ENCODE results near the gene RABL2A. TPM values are rescaled to one million over a fixed set of nuclear protein-coding genes. Genes with fewer than 3 reads are reported as not detected.
A peak's percentile ranks its signal among the peaks of the same experiment; 100 is the strongest.

RABL2A gene
- total RNA-seq, 4 donors from 2014 or later: 6.9 to 24.7 (median 20.3) TPM

DNA sequence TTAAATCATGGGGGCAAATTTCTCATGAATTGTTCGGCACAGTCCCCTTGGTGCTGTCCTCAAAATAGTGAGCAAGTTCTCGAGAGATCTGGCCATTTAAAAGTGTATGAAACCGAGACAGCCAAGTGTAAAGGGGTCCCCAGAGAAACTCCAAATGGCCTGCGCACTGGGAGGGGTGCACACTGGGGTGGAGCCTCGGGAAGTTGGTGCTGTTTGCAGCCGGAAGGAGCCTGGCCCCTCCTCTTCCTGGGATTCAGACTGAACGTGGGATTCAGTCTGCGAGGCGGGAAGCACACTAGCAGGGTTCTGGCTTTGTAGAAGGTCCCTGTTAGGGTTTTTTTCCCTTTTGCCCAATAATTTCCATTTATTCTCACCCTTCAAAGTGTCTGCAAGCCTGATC, 48.8 kb downstream of the RABL2A start:
- Histone ChIP-seq H3K36me3 (no peaks in the 10 kb centered on the region), H3K27ac (peak overlapping the region in 1 of 4 donors; percentile 4), H3K4me3 (no peak overlapping the region), H3K27me3 (no peaks in the 10 kb centered on the region), H3K9me3 (no peaks in the 10 kb centered on the region), H3K4me1 (peaks cover 0 to 8% (median 0%) of the 10 kb centered on the region in 4 donors)
- no peak for DNase-seq (ENCODE audit: low spot score in 2 of 2)
- WGBS, 2 donors: 38 to 45% methylated on average over 9 of the region's 9 CpGs
- no peak for TF ChIP-seq POLR2A (IDR thresholded peaks at IDR 0.05)
- TF ChIP-seq EP300 (IDR thresholded peaks at IDR 0.05): no peak
- TF ChIP-seq, protein P1, sequence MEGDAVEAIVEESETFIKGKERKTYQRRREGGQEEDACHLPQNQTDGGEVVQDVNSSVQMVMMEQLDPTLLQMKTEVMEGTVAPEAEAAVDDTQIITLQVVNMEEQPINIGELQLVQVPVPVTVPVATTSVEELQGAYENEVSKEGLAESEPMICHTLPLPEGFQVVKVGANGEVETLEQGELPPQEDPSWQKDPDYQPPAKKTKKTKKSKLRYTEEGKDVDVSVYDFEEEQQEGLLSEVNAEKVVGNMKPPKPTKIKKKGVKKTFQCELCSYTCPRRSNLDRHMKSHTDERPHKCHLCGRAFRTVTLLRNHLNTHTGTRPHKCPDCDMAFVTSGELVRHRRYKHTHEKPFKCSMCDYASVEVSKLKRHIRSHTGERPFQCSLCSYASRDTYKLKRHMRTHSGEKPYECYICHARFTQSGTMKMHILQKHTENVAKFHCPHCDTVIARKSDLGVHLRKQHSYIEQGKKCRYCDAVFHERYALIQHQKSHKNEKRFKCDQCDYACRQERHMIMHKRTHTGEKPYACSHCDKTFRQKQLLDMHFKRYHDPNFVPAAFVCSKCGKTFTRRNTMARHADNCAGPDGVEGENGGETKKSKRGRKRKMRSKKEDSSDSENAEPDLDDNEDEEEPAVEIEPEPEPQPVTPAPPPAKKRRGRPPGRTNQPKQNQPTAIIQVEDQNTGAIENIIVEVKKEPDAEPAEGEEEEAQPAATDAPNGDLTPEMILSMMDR (IDR thresholded peaks at IDR 0.05): no peak

DNA sequence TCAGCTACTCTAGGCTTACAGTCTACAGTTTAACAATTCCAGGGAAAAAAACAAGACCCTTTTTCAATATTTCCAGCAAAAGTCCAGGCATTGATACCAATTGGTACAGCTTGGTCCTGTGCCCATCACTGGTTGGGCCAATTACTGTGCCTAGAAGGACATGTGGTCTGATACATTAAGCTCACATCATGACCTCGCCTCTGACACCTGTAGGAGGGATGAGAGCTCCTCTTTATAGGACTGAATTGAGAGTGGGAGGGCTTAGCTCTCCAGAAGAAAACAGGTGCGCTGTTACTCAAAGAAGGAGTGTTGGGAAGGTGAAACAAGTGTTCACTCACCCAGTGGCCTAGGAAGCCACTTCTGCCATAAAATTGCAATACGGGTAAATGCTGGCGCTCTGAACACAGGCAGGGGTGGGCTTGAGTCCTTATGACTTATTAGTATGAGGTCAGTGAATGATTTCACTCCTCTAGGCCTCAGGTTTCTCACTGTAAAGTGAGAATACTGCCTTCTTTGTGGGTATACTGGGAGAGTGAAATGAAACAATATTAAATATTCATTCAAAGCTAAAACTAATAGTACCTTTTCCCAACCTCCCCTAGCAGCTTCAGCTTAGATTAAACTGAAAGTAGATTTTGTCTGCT, 49.7 kb downstream of the RABL2A start:
- no peak for DNase-seq (ENCODE audit: low spot score in 2 of 2)
- whole genome bisulfite sequencing, 2 donors: 93% methylated on average over 4 of the region's 4 CpGs
- TF ChIP-seq POLR2A (IDR thresholded peaks at IDR 0.05) (no peak), EP300 (IDR thresholded peaks at IDR 0.05) (no peak)
- TF ChIP-seq, protein P1 (IDR thresholded peaks at IDR 0.05): no peak
- peaks cover 0 to 2% (median 0%) of the 10 kb centered on the region in 4 donors for H3K9me3 ChIP-seq
- no peak overlapping the region for H3K4me3 ChIP-seq
- H3K27me3 ChIP-seq: no peaks in the 10 kb centered on the region
- no peaks in the 10 kb centered on the region for H3K36me3 ChIP-seq
- H3K4me1 ChIP-seq: peaks cover 0 to 8% (median 0%) of the 10 kb centered on the region in 4 donors
- no peak overlapping the region for H3K27ac ChIP-seq

DNA sequence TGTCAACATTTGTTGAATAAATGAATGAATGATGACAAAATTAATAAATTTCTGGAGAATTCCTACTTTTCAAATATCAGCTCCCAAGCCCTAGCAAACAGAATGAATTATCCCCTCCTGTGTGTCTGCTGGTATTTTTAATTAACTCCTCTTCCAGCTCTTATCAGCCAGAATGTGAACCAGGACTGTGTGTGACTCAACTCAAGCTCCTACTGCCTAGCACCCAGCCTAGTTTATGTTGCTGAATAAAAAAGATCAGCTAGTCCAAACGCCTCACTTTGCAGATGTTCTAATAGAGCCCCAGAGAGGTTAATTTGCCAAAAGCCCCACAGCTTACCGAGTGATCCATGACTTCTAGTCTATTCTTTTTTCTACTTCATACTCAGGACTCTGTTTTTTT, 50.3 kb downstream of the RABL2A start:
- Histone ChIP-seq H3K4me3 (no peak overlapping the region), H3K27me3 (no peaks in the 10 kb centered on the region), H3K36me3 (no peaks in the 10 kb centered on the region), H3K4me1 (peaks cover 0 to 8% (median 0%) of the 10 kb centered on the region in 4 donors), H3K9me3 (peaks cover 0 to 5% (median 0%) of the 10 kb centered on the region in 4 donors), H3K27ac (no peak overlapping the region)
- no peak for DNase-seq (ENCODE audit: low spot score in 2 of 2)
- TF ChIP-seq POLR2A (IDR thresholded peaks at IDR 0.05) (no peak), EP300 (IDR thresholded peaks at IDR 0.05) (no peak)
- TF ChIP-seq, protein P1 (IDR thresholded peaks at IDR 0.05): no peak
- 66 to 72% methylated on average over 2 of the region's 2 CpGs for WGBS, 2 donors

DNA sequence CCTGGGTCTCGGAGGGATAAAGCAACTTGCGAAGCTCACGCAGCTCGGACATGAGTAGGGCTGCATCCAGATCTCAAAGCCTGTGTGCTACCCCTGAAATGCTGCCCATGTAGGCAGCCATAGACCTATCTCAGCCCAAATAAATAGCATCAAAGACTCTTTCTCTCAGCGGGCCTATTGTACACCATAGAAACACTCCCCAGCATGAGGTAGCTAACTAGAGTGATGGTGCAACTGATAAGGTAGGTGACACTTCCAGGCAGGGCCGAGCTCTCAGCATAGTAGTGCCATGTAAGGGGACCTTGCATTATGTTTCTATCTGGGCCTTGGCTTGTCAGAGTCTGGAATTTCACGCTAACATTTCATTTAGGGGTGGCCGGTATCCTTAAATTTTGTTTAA, 52.4 kb downstream of the RABL2A start:
- 79 to 85% methylated on average over 8 of the region's 8 CpGs for WGBS, 2 donors
- no peaks in the 10 kb centered on the region for H3K36me3 ChIP-seq

DNA sequence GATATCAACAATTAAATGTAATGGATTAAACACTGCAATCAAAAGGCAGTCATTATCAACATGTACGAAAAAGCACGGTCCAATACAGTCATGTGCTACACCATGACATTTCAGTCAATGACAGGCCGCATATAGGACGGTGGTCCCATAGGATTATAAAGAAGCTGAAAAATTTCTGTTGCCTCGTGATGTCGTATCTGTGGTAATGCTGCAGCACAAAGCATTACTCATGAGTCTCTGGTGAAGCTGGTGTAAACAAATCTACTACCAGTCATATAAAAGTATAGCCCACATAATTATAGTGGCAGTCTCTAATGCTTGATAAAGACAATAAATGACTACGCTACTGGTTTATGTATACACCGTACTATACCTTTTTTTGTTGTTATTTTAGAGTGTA, 58.4 kb downstream of the RABL2A start:
- WGBS, 2 donors: 84 to 85% methylated on average over 8 of the region's 8 CpGs
- Histone ChIP-seq H3K36me3 (no peaks in the 10 kb centered on the region), H3K4me3 (no peak overlapping the region), H3K27me3 (no peaks in the 10 kb centered on the region), H3K27ac (no peak overlapping the region), H3K9me3 (peaks cover 0 to 8% (median 0%) of the 10 kb centered on the region in 4 donors), H3K4me1 (no peaks in the 10 kb centered on the region)
- DNase-seq (ENCODE audit: low spot score in 2 of 2): no peak
- TF ChIP-seq, protein P1 (IDR thresholded peaks at IDR 0.05): no peak
- TF ChIP-seq EP300 (IDR thresholded peaks at IDR 0.05) (no peak), POLR2A (IDR thresholded peaks at IDR 0.05) (no peak)

More for the DNA sequence above, 52.4 kb downstream of the RABL2A start:
- H3K4me3 ChIP-seq: no peak overlapping the region
- peaks cover 0 to 8% (median 0%) of the 10 kb centered on the region in 4 donors for H3K9me3 ChIP-seq
- H3K27me3 ChIP-seq: no peaks in the 10 kb centered on the region
- DNase-seq (ENCODE audit: low spot score in 2 of 2): no peak
- TF ChIP-seq, protein P1 (IDR thresholded peaks at IDR 0.05): no peak
- no peak for TF ChIP-seq EP300 (IDR thresholded peaks at IDR 0.05)
- TF ChIP-seq POLR2A (IDR thresholded peaks at IDR 0.05): no peak
- H3K4me1 ChIP-seq: peaks cover 0 to 8% (median 0%) of the 10 kb centered on the region in 4 donors
- H3K27ac ChIP-seq: no peak overlapping the region
